Gastrocnemius medialis (tissue), 4 donors: ENCODE measurements around the gene PTPN4. TPM values are rescaled to one million over a fixed set of nuclear protein-coding genes. Genes with fewer than 3 reads are reported as not detected.

Experiments used
- ATAC-seq, 2 donors: fragments of 150-250 bp; one replicate each; pipeline ENCODE4 v1.9.1; 2016
- DNase-seq, 2 donors: peaks; one replicate each; pipeline ENCODE4 v3.0.0-alpha.2; 2019
- H3K27ac ChIP-seq, 4 donors: fragments of 200-600 bp; sonication (generic); 1 replicate in 1 of 4; 2 replicates in 3 of 4; pipeline ENCODE4 v1.5.1; 2016 to 2018; ENCODE audit warnings: mild to moderate bottlenecking in 2 of 4, moderate library complexity in 1 of 4
- H3K27me3 ChIP-seq, 3 donors: fragments of 200-600 bp; sonication (generic) in 2 of 3; 1 replicate in 1 of 3; 2 replicates in 2 of 3; pipeline versions ENCODE4 v1.5.1 to v1.6.0; 2016 to 2019; ENCODE audit warnings: mild to moderate bottlenecking in 1 of 3, moderate library complexity in 1 of 3
- H3K36me3 ChIP-seq, 2 donors: fragments of 200-600 bp; sonication (generic) in 1 of 2; one replicate each; pipeline ENCODE4 v1.5.1; 2017 to 2018
- H3K4me1 ChIP-seq, 2 donors: fragments of 200-600 bp; sonication (generic) in 1 of 2; one replicate each; pipeline ENCODE4 v1.5.1; 2016 to 2017; ENCODE audit warnings: mild to moderate bottlenecking in 2 of 2
- H3K4me3 ChIP-seq, 4 donors: fragments of 200-600 bp; sonication (generic) in 3 of 4; 1 replicate in 1 of 4; 2 replicates in 3 of 4; pipeline ENCODE4 v1.5.1; 2016 to 2019; ENCODE audit warnings: mild to moderate bottlenecking in 2 of 4
- H3K9me3 ChIP-seq, 3 donors: fragments of 200-600 bp; sonication (generic) in 2 of 3; 1 replicate in 1 of 3; 2 replicates in 2 of 3; pipeline ENCODE4 v1.5.1; 2016 to 2019
- CTCF ChIP-seq, 5 experiments: fragments of 450-650 bp in 3 of 5; fragments of 200-600 bp in 2 of 5; sonication (generic) in 2 of 5; IDR thresholded peaks in 4 of 5; conservative IDR thresholded peaks in 1 of 5; 1 replicate in 4 of 5; 2 replicates in 1 of 5; pipeline ENCODE4 v1.5.1; 2016 to 2019; ENCODE audit warnings: antibody characterized with exemption in 5 of 5, mild to moderate bottlenecking in 3 of 5, moderate library complexity in 3 of 5
- POLR2A ChIP-seq, 2 donors: fragments of 450-650 bp; IDR thresholded peaks; one replicate each; pipeline ENCODE4 v1.6.1; 2017; ENCODE audit warnings: antibody characterized with exemption in 2 of 2, mild to moderate bottlenecking in 2 of 2, moderate library complexity in 2 of 2
- in situ Hi-C, 4 donors: fragments of 200-750 bp; cut with MboI; loops; one replicate each; pipeline versions ENCODE4 v1.15.0 to v1.8.0; 2017; ENCODE audit warnings: low sequenced_read_pairs in 4 of 4
- intact Hi-C: fragments of 100-400 bp; cut with DNase I; formaldehyde crosslinking; loops from one replicate; pipeline ENCODE4 v1.15.1; 2023; ENCODE audit warnings: low total_unique reads
- total RNA-seq, 4 donors: library from RNA; depleted of rRNA; stranded (reverse); fragments of >200 nt; gene quantifications; one replicate each; pipeline versions ENCODE4 v1.1.0 to v1.2.3, GENCODE V29; 2016

PTPN4 gene
- total RNA-seq, 4 donors from 2014 or later, result 12.7 to 37.8 (median 33.5) TPM

DNA sequence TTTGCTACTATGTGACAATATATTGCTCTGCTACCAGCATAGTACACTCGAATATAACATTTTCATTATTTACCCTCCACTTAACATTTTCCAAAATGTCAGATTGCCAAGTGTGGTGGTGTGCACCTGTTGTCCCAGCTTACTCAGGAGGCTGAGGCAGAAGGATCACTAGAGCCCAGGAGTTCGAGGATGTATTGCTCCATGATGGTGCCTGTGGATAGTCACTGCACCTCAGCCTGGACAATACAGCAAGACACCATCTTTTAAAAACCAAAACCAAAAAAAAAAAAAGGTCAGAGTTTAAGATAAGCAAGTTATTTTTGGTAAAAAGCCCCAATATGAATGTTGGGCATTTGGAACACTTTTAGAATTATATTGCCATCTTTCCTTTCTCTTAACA is 178.0 kb downstream of the PTPN4 start:
- in situ Hi-C loops, result no loop called here
- TF ChIP-seq POLR2A (IDR thresholded peaks at IDR 0.05) (no peak), CTCF (IDR thresholded peaks at IDR 0.05 in 4 of 5, conservative IDR thresholded peaks at IDR 0.05 in 1 of 5) (no peak)
- Histone ChIP-seq H3K27me3 (no peaks in the 10 kb centered on the region), H3K27ac (no peak overlapping the region), H3K36me3 (peaks cover 0 to 6% of the 10 kb centered on the region in 2 donors), H3K9me3 (no peaks in the 10 kb centered on the region), H3K4me1 (peaks cover 8% of the 10 kb centered on the region in 2 donors), H3K4me3 (no peak overlapping the region)
- ATAC-seq (no peak), DNase-seq (no peak)
- intact Hi-C loops, result no loop called here

DNA sequence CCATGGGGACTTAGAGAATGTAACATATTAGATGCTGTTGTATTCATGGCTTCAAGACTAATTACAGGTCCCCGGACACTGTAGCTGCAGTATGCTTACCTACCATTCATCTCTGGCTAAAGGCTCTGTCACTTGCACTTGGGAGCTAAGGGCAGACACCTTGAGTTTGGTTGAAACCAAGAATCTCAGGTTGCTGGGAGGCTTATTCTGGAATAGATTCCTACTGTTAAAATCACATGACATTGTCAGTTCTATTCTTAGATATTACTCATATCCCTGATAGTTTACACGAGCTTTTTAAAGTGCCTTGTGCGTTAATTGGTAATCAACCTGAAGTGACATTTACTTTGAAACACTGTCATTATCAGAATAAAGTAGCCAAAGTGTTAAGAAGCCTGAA is 180.2 kb downstream of the PTPN4 start:
- DNase-seq, result no peak
- Histone ChIP-seq H3K9me3 (no peaks in the 10 kb centered on the region), H3K27me3 (no peaks in the 10 kb centered on the region), H3K4me1 (peaks cover 11 to 17% of the 10 kb centered on the region in 2 donors), H3K36me3 (no peaks in the 10 kb centered on the region), H3K4me3 (no peak overlapping the region), H3K27ac (peak overlapping the region; percentile 19 to 53 (median 37))
- intact Hi-C loops (loop anchor here (5.0 kb wide), 1 partner anchor 183 kb away; the partner anchor contains the start of gene PTPN4), in situ Hi-C loops (no loop called here)
- TF ChIP-seq CTCF (IDR thresholded peaks at IDR 0.05 in 4 of 5, conservative IDR thresholded peaks at IDR 0.05 in 1 of 5) (no peak), POLR2A (IDR thresholded peaks at IDR 0.05) (no peak)
- ATAC-seq, result peak; percentile 88 to 96

DNA sequence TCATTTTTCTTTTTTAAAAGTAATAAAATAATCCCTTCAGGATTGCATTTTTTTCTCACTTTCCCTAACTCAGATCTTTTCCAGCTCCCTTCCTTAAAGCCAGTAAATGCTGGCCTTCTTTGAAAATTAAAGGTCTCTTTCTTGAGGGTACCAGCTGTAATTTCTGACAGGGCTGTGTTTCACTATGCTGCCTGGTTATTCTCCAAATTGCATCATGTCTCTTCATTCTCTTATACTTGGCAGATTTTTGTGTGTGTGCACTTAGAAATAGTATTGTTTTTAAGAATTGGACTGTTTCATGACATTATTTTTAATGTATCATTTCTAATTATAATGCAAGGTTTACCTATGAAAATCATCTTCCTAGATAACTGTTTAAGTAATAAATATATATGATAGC is 181.1 kb downstream of the PTPN4 start:
- H3K4me1 ChIP-seq, result peaks cover 21 to 27% of the 10 kb centered on the region in 2 donors
- in situ Hi-C loops, result no loop called here
- ATAC-seq, result no peak
- H3K4me3 ChIP-seq, result no peak overlapping the region
- H3K9me3 ChIP-seq, result no peaks in the 10 kb centered on the region
- peak overlapping the region in 2 of 4 donors; percentile 42 to 53 for H3K27ac ChIP-seq
- no peak for DNase-seq
- no peaks in the 10 kb centered on the region for H3K36me3 ChIP-seq
- intact Hi-C loops, result loop anchor here (5.0 kb wide), 1 partner anchor 184 kb away; the partner anchor contains the start of gene PTPN4
- TF ChIP-seq POLR2A (IDR thresholded peaks at IDR 0.05) (no peak), CTCF (IDR thresholded peaks at IDR 0.05 in 4 of 5, conservative IDR thresholded peaks at IDR 0.05 in 1 of 5) (no peak)
- no peaks in the 10 kb centered on the region for H3K27me3 ChIP-seq

DNA sequence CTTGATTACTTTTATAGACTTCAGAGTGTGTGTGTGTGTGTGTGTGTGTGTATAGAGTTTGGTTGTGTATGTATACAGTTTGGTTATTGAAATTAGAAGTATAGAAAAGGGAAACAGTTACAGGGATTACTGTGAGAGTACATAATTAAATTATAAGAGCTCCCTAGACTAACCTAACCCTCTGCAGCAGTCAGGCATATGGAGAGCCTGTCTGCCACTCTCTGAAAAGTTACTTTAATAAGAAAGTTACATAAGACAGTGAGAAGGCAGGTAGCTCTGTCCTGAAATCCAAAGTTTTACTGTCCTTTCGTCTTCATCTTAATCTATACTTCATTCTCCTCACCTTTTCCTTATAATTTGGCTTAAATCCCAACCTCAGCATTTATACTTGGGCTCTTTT is 181.7 kb downstream of the PTPN4 start:
- Histone ChIP-seq H3K4me1 (peaks cover 21 to 28% of the 10 kb centered on the region in 2 donors), H3K9me3 (no peaks in the 10 kb centered on the region), H3K27me3 (no peaks in the 10 kb centered on the region), H3K27ac (peak overlapping the region in 1 of 4 donors; percentile 12), H3K36me3 (no peaks in the 10 kb centered on the region), H3K4me3 (no peak overlapping the region)
- DNase-seq, result no peak
- intact Hi-C loops (loop anchor here (5.0 kb wide), 1 partner anchor 184 kb away; the partner anchor contains the start of gene PTPN4), in situ Hi-C loops (no loop called here)
- no peak for ATAC-seq
- TF ChIP-seq POLR2A (IDR thresholded peaks at IDR 0.05), result no peak
- no peak for TF ChIP-seq CTCF (IDR thresholded peaks at IDR 0.05 in 4 of 5, conservative IDR thresholded peaks at IDR 0.05 in 1 of 5)
